ENCODE measurements around the gene C3orf70.

GRCh38 chr3:185081521-185081920, 71.3 kb downstream of the C3orf70 start:
- TF ChIP-seq, protein P1, sequence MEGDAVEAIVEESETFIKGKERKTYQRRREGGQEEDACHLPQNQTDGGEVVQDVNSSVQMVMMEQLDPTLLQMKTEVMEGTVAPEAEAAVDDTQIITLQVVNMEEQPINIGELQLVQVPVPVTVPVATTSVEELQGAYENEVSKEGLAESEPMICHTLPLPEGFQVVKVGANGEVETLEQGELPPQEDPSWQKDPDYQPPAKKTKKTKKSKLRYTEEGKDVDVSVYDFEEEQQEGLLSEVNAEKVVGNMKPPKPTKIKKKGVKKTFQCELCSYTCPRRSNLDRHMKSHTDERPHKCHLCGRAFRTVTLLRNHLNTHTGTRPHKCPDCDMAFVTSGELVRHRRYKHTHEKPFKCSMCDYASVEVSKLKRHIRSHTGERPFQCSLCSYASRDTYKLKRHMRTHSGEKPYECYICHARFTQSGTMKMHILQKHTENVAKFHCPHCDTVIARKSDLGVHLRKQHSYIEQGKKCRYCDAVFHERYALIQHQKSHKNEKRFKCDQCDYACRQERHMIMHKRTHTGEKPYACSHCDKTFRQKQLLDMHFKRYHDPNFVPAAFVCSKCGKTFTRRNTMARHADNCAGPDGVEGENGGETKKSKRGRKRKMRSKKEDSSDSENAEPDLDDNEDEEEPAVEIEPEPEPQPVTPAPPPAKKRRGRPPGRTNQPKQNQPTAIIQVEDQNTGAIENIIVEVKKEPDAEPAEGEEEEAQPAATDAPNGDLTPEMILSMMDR (IDR thresholded peaks at IDR 0.05; ENCODE audit: low read depth, low read length) = no peak
- no peak for TF ChIP-seq POLR2A (IDR thresholded peaks at IDR 0.05; ENCODE audit: extremely low read depth, insufficient read length)
- TF ChIP-seq MAX (IDR thresholded peaks at IDR 0.05; ENCODE audit: low read depth, low read length) = no peak
- no peak for TF ChIP-seq MYC (IDR thresholded peaks at IDR 0.05; ENCODE audit: low read depth, low read length)

Measured in NB4 (cell line).